HCT116 (cell line): Measurements from ENCODE around the gene CHDH. TPM values are rescaled to one million over a fixed set of nuclear protein-coding genes. Genes with fewer than 3 reads are reported as not detected.

Experiments used
- ATAC-seq: fragments of 200-7000 bp; cut with Tn5 transposase; 2 replicates; pipeline ENCODE4 v1.9.1; 2020; ENCODE audit warnings: mild to moderate bottlenecking, moderate library complexity
- BruUV-seq: library from RNA; stranded (reverse); fragments of 400-500 nt; replicated peaks from 2 replicates; lab custom pipeline; 2021; lab: Mats Ljungman, UMichigan
- CTCF ChIA-PET: fragments of 300-600 bp; sonication (Branson Sonifier 250); formaldehyde crosslinking; loops from one replicate; lab custom pipeline; 2021; ENCODE audit warnings: antibody characterized with exemption; lab: Charles Lee
- POLR2A ChIA-PET: fragments of 300-600, 350-600 bp; sonication (Branson Sonifier 250); formaldehyde crosslinking; loops from one replicate; lab custom pipeline; 2021; ENCODE audit warnings: antibody characterized with exemption; lab: Charles Lee
- RAD21 ChIA-PET, 2 experiments: fragments of 300-600 bp; sonication (Branson Sonifier 250); formaldehyde crosslinking; loops; one replicate each; lab custom pipeline; 2023; ENCODE audit warnings: low total read pairs in 2 of 2; ENCODE audit not compliant: uncharacterized antibody in 2 of 2, unreplicated experiment in 2 of 2, low non-redundant PET in 1 of 2; lab: Charles Lee
- DNase-seq: peaks from one replicate; pipeline ENCODE4 v3.0.0-alpha.2; 2010; ENCODE audit warnings: low read depth, low spot score
- H2AFZ ChIP-seq: fragments of 200-600 bp; shearing (Covaris generic), sonication (generic); 2 replicates; pipeline ENCODE4 v1.6.1; 2017; ENCODE audit warnings: low read depth, mixed run types, mixed read lengths, antibody characterized with exemption, low read length; ENCODE audit not compliant: poor library complexity, severe bottlenecking
- H3K27ac ChIP-seq: 2 replicates; pipeline ENCODE4 v1.5.1; 2012; ENCODE audit warnings: low read depth, low read length
- H3K27me3 ChIP-seq: fragments of 200-600 bp; sonication (generic); 2 replicates; pipeline ENCODE4 v1.6.1; 2016; ENCODE audit warnings: mixed run types, low read length, mixed read lengths; ENCODE audit not compliant: insufficient read depth
- H3K36me3 ChIP-seq, 2 experiments: fragments of 200-500 bp in 1 of 2; fragments of 200-600 bp in 1 of 2; sonication (Bioruptor generic) in 1 of 2; sonication (generic) in 1 of 2; 2 replicates each; pipeline versions ENCODE4 v1.5.1 to v1.6.1; 2014 to 2016; ENCODE audit warnings: low read length in 2 of 2, inconsistent platforms in 1 of 2, mixed read lengths in 1 of 2, mixed run types in 1 of 2; ENCODE audit not compliant: insufficient read depth in 2 of 2, control insufficient read depth in 1 of 2
- H3K4me1 ChIP-seq, 2 experiments: fragments of 200-600 bp in 1 of 2; sonication (generic) in 1 of 2; 2 replicates each; pipeline versions ENCODE4 v1.5.1 to v1.6.1; 2012 to 2017; ENCODE audit warnings: low read length in 2 of 2, inconsistent platforms in 1 of 2, mild to moderate bottlenecking in 1 of 2, mixed read lengths in 1 of 2, mixed run types in 1 of 2, moderate library complexity in 1 of 2; ENCODE audit not compliant: insufficient read depth in 2 of 2, control insufficient read depth in 1 of 2
- H3K4me2 ChIP-seq: fragments of 200-600 bp; sonication (generic); 2 replicates; pipeline ENCODE4 v1.6.1; 2017; ENCODE audit warnings: mixed run types, low read length, mixed read lengths
- H3K4me3 ChIP-seq, 2 experiments: fragments of 200-600 bp in 1 of 2; sonication (generic) in 1 of 2; replicated peaks in 1 of 2; 2 replicates each; pipeline ENCODE4 v1.5.1; 2011 to 2016; ENCODE audit warnings: low read length in 2 of 2, control low read depth in 1 of 2, low read depth in 1 of 2, mild to moderate bottlenecking in 1 of 2, mixed read lengths in 1 of 2, mixed run types in 1 of 2
- H3K79me2 ChIP-seq: fragments of 200-600 bp; sonication (generic); 2 replicates; pipeline ENCODE4 v1.6.1; 2017; ENCODE audit warnings: mild to moderate bottlenecking, mixed run types, low read length, moderate library complexity, mixed read lengths; ENCODE audit not compliant: insufficient read depth
- H3K9ac ChIP-seq: fragments of 200-600 bp; sonication (generic); 2 replicates; pipeline ENCODE4 v1.6.1; 2016; ENCODE audit warnings: low read length, mixed read lengths
- H3K9me2 ChIP-seq: fragments of 200-600 bp; sonication (generic), shearing (Covaris generic); 2 replicates; pipeline ENCODE4 v1.6.1; 2017; ENCODE audit warnings: mixed run types, mild to moderate bottlenecking, moderate library complexity; ENCODE audit not compliant: insufficient read depth
- H3K9me3 ChIP-seq, 2 experiments: fragments of 200-500 bp in 1 of 2; fragments of 200-600 bp in 1 of 2; sonication (Bioruptor generic) in 1 of 2; sonication (generic) in 1 of 2; 2 replicates each; pipeline ENCODE4 v1.6.1; 2014 to 2017; ENCODE audit warnings: low read length in 2 of 2, mixed read lengths in 2 of 2, inconsistent platforms in 1 of 2, low read depth in 1 of 2, mild to moderate bottlenecking in 1 of 2, mixed run types in 1 of 2, moderate library complexity in 1 of 2; ENCODE audit not compliant: control insufficient read depth in 1 of 2, insufficient read depth in 1 of 2
- H4K20me1 ChIP-seq: fragments of 200-600 bp; sonication (generic), shearing (Covaris generic); 2 replicates; pipeline ENCODE4 v1.6.1; 2017; ENCODE audit warnings: mixed run types, mild to moderate bottlenecking, moderate library complexity; ENCODE audit not compliant: insufficient read depth
- CBX3 ChIP-seq: IDR thresholded peaks from 2 replicates; pipeline ENCODE4 v1.6.1; 2012; ENCODE audit warnings: low read depth
- CEBPB ChIP-seq: IDR thresholded peaks from 2 replicates; pipeline ENCODE4 v1.6.1; 2012; ENCODE audit warnings: low read depth
- ELF1 ChIP-seq: IDR thresholded peaks from 2 replicates; pipeline ENCODE4 v1.6.1; 2012; ENCODE audit warnings: low read depth, borderline replicate concordance
- EZH2phosphoT487 ChIP-seq: fragments of 200-600 bp; IDR thresholded peaks from 2 replicates; pipeline ENCODE4 v1.6.1; 2018; ENCODE audit warnings: antibody characterized with exemption, borderline replicate concordance
- FOSL1 ChIP-seq: IDR thresholded peaks from 2 replicates; pipeline ENCODE4 v1.6.1; 2012; ENCODE audit warnings: low read depth
- SP1 ChIP-seq: IDR thresholded peaks from 2 replicates; pipeline ENCODE4 v1.6.1; 2012; ENCODE audit warnings: low read depth
- TCF7L2 ChIP-seq: IDR thresholded peaks from 2 replicates; pipeline ENCODE4 v1.7.0; 2011; ENCODE audit warnings: borderline replicate concordance, inconsistent platforms; ENCODE audit not compliant: insufficient read depth, insufficient read length; ENCODE audit errors: extremely low read depth
- YY1 ChIP-seq: IDR thresholded peaks from 2 replicates; pipeline ENCODE4 v1.6.1; 2011; ENCODE audit warnings: low read length, low read depth, moderate library complexity, mild to moderate bottlenecking; ENCODE audit not compliant: insufficient replicate concordance; ENCODE audit errors: extremely low read depth
- ZFX ChIP-seq: fragments of 450-650 bp; IDR thresholded peaks from 2 replicates; pipeline ENCODE4 v1.6.1; 2017
- ZNF274 ChIP-seq: fragments of 200-500 bp; sonication (Bioruptor generic); IDR thresholded peaks from 2 replicates; pipeline ENCODE4 v1.6.1; 2014; ENCODE audit warnings: mild to moderate bottlenecking, low read depth, low read length, inconsistent platforms
- intact Hi-C: fragments of 100-400 bp; cut with micrococcal nuclease; formaldehyde crosslinking; loops from 2 replicates; pipeline ENCODE4 v1.10.0; 2022
- total RNA-seq: library from RNA; stranded (reverse); gene quantifications from one replicate; pipeline ENCODE4 v1.2.1, GENCODE V29; 2021; ENCODE audit not compliant: unreplicated experiment

The CHDH gene
- total RNA-seq, 1 experiment from 2014 or later = 10.8 TPM

- Histone ChIP-seq H3K27me3 (no peaks in the 10 kb centered on the region), H3K4me2 (no peak overlapping the region), H3K4me1 (peaks cover 2 to 15% of the 10 kb centered on the region in 2 experiments; a peak in 1 of 4 replicates), H3K4me3 (no peak overlapping the region), H4K20me1 (no peaks in the 10 kb centered on the region), H3K79me2 (peaks cover 37% of the 10 kb centered on the region), H3K36me3 (peaks cover 7 to 23% of the 10 kb centered on the region in 2 experiments; a peak in 3 of 4 replicates), H3K27ac (no peak overlapping the region), H2AFZ (no peak overlapping the region), H3K9me3 (no peaks in the 10 kb centered on the region), H3K9ac (no peak overlapping the region), H3K9me2 (no peaks in the 10 kb centered on the region)
- CTCF ChIA-PET = no interaction called here
- no TSS peak for BruUV-seq
- ATAC-seq (no peak), DNase-seq (no peak)
- RAD21 ChIA-PET = no interaction called here
- TF ChIP-seq EZH2phosphoT487 = no peak
- no peak for TF ChIP-seq ELF1
- no peak for TF ChIP-seq ZFX
- no peak for TF ChIP-seq TCF7L2
- TF ChIP-seq YY1 = no peak
- TF ChIP-seq FOSL1 = no peak
- no peak for TF ChIP-seq ZNF274
- POLR2A ChIA-PET = no interaction called here
- intact Hi-C loops = no loop called here
Observed at GRCh38 chr3:53884623-53885022, 38.4 kb upstream of the CHDH start.

GRCh38 chr3:53883008-53883407 is 36.8 kb upstream of the CHDH start:
- no peaks in the 10 kb centered on the region for H3K27me3 ChIP-seq
- no peak for DNase-seq
- no peaks in the 10 kb centered on the region for H3K9me3 ChIP-seq
- no peak overlapping the region for H3K4me2 ChIP-seq
- RAD21 ChIA-PET = no interaction called here
- no TSS peak for BruUV-seq
- no peak for ATAC-seq
- no peak for TF ChIP-seq CEBPB
- TF ChIP-seq SP1 = no peak
- TF ChIP-seq CBX3 = no peak
- TF ChIP-seq, all 23 proteins: peak for 0
- Histone ChIP-seq H4K20me1 (no peaks in the 10 kb centered on the region), H3K36me3 (peaks cover 22 to 36% of the 10 kb centered on the region in 2 experiments), H2AFZ (no peak overlapping the region), H3K27ac (no peak overlapping the region), H3K4me3 (no peak overlapping the region), H3K4me1 (peaks cover 2 to 15% of the 10 kb centered on the region in 2 experiments; a peak in 1 of 4 replicates), H3K79me2 (peaks cover 28% of the 10 kb centered on the region), H3K9ac (no peak overlapping the region), H3K9me2 (no peaks in the 10 kb centered on the region)
- intact Hi-C loops = no loop called here
- CTCF ChIA-PET = no interaction called here
- POLR2A ChIA-PET = no interaction called here
